ENCODE measurements around the gene CERT1.

The CERT1 gene

GRCh38 chr5:75412111-75412990 lies 99.1 kb downstream of the CERT1 start:
- no peak for DNase-seq (ENCODE audit: low read depth in 1 of 2, low spot score in 1 of 2)

GRCh38 chr5:75405296-75405695 lies 106.1 kb downstream of the CERT1 start:
- DNase-seq (ENCODE audit: low read depth in 1 of 2, low spot score in 1 of 2) = no peak

- no peak for DNase-seq (ENCODE audit: low read depth in 1 of 2, low spot score in 1 of 2)
These were observed 116.2 kb downstream of the CERT1 start for GRCh38 chr5:75395277-75395676.

GRCh38 chr5:75389430-75389829 lies 122.0 kb downstream of the CERT1 start:
- DNase-seq (ENCODE audit: low read depth in 1 of 2, low spot score in 1 of 2) = no peak

GRCh38 chr5:75387806-75388205 lies 123.6 kb downstream of the CERT1 start:
- DNase-seq (ENCODE audit: low read depth in 1 of 2, low spot score in 1 of 2) = no peak

GRCh38 chr5:75384218-75384617 lies 127.2 kb downstream of the CERT1 start:
- DNase-seq (ENCODE audit: low read depth in 1 of 2, low spot score in 1 of 2) = no peak

- DNase-seq (ENCODE audit: low read depth in 1 of 2, low spot score in 1 of 2) = no peak
These were observed 130.0 kb downstream of the CERT1 start for GRCh38 chr5:75381456-75381855.

GRCh38 chr5:75380099-75380498 lies 131.3 kb downstream of the CERT1 start:
- DNase-seq (ENCODE audit: low read depth in 1 of 2, low spot score in 1 of 2) = no peak

GRCh38 chr5:75375414-75375813 lies 136.0 kb downstream of the CERT1 start:
- no peak for DNase-seq (ENCODE audit: low read depth in 1 of 2, low spot score in 1 of 2)

GRCh38 chr5:75374394-75374814 lies 137.0 kb downstream of the CERT1 start:
- DNase-seq (ENCODE audit: low read depth in 1 of 2, low spot score in 1 of 2) = no peak

- no peak for DNase-seq (ENCODE audit: low read depth in 1 of 2, low spot score in 1 of 2)
These were observed 137.6 kb downstream of the CERT1 start for GRCh38 chr5:75373862-75374261.

GRCh38 chr5:75368391-75368790 lies 143.0 kb downstream of the CERT1 start:
- no peak for DNase-seq (ENCODE audit: low read depth in 1 of 2, low spot score in 1 of 2)

- no peak for DNase-seq (ENCODE audit: low read depth in 1 of 2, low spot score in 1 of 2)
These were observed 144.0 kb downstream of the CERT1 start for GRCh38 chr5:75367401-75367800.

- DNase-seq (ENCODE audit: low read depth in 1 of 2, low spot score in 1 of 2) = no peak
These were observed 144.6 kb downstream of the CERT1 start for GRCh38 chr5:75366787-75367186.

- no peak for DNase-seq (ENCODE audit: low read depth in 1 of 2, low spot score in 1 of 2)
These were observed 145.7 kb downstream of the CERT1 start for GRCh38 chr5:75365740-75366139.

- no peak for DNase-seq (ENCODE audit: low read depth in 1 of 2, low spot score in 1 of 2)
These were observed 146.7 kb downstream of the CERT1 start for GRCh38 chr5:75364571-75365280.

GRCh38 chr5:75363726-75364495 lies 147.5 kb downstream of the CERT1 start:
- DNase-seq (ENCODE audit: low read depth in 1 of 2, low spot score in 1 of 2) = no peak

- no peak for DNase-seq (ENCODE audit: low read depth in 1 of 2, low spot score in 1 of 2)
These were observed 148.3 kb downstream of the CERT1 start for GRCh38 chr5:75363111-75363510.

- no peak for DNase-seq (ENCODE audit: low read depth in 1 of 2, low spot score in 1 of 2)
These were observed 148.9 kb downstream of the CERT1 start for GRCh38 chr5:75362474-75362975.

GRCh38 chr5:75361310-75361709 lies 150.1 kb downstream of the CERT1 start:
- DNase-seq (ENCODE audit: low read depth in 1 of 2, low spot score in 1 of 2) = no peak

GRCh38 chr5:75358117-75358516 lies 153.3 kb downstream of the CERT1 start:
- no peak for DNase-seq (ENCODE audit: low read depth in 1 of 2, low spot score in 1 of 2)

Measured in stimulated activated CD4-positive, alpha-beta T cell treated with anti-CD3 and anti-CD28 coated beads, Interleukin-15, amount 100 ng/mL, for 1 hour (primary cell).